ENCODE results near the gene LZTR1. TPM values are rescaled to one million over a fixed set of nuclear protein-coding genes. Genes with fewer than 3 reads are reported as not detected.

Gene LZTR1
- polyA plus RNA-seq, 4 donors: 22.7 to 38.0 (median 28.7) TPM

DNA sequence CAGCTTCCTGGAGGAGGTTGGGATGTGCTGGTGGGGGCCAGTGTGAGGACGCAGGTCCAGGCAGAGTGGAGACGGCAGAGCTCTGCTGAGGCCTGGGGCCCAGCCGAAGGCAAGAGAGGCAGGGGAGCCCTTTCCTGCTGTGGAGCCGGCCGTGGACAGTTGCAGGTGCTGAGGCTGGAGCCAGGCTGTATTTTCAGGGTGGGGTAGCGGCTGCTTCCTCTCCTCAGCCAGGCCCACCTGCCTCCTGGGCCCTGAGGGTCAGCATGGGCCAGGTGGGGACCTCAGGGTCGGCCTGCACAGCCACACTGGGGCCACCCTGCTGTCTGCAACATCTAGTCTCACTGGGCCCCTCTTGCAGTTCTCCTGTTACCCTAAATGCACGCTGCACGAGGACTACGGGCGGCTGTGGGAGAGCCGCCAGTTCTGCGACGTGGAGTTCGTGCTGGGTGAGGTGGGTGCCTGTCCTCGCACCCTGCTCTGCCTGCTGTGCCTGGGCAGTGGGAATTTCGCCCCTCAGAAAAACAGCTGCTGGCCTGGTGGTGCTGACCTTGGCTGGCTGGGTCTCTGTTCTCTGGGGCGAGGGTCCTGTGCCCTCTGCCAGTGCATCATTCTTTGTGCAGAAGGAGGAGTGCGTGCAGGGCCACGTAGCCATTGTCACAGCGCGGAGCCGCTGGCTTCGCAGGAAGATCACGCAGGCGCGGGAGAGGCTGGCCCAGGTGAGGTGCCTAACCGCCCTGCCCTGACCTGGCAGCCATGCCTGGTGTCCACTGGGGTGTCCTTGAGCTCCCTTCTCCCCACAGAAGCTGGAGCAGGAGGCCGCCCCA lies 11.4 kb downstream of the LZTR1 start:
- Histone ChIP-seq H3K27ac (ENCODE audit: low read depth in 1 of 3, low read length in 2 of 3) (no peak overlapping the region), H3K9me3 (ENCODE audit: control insufficient read depth in 2 of 2, insufficient read depth in 1 of 2, low read depth in 1 of 2, low read length in 1 of 2) (no peaks in the 10 kb centered on the region), H3K4me1 (ENCODE audit: control insufficient read depth in 3 of 3, insufficient read depth in 2 of 3, low read depth in 1 of 3, low read length in 2 of 3) (no peaks in the 10 kb centered on the region), H3K4me3 (ENCODE audit: low read depth in 1 of 3, low read length in 3 of 3) (no peak overlapping the region), H3K36me3 (ENCODE audit: control insufficient read depth in 3 of 3, insufficient read depth in 2 of 3, low read depth in 1 of 3, low read length in 3 of 3) (peaks cover 3 to 99% (median 4%) of the 10 kb centered on the region in 3 donors), H3K27me3 (ENCODE audit: control insufficient read depth in 3 of 3, insufficient read depth in 3 of 3, low read length in 3 of 3) (no peaks in the 10 kb centered on the region)
- 94 to 95% (median 95%) methylated on average over 29 of the region's 29 CpGs for WGBS, 3 donors
- FAIRE-seq (no peak), DNase-seq (no peak)

DNA sequence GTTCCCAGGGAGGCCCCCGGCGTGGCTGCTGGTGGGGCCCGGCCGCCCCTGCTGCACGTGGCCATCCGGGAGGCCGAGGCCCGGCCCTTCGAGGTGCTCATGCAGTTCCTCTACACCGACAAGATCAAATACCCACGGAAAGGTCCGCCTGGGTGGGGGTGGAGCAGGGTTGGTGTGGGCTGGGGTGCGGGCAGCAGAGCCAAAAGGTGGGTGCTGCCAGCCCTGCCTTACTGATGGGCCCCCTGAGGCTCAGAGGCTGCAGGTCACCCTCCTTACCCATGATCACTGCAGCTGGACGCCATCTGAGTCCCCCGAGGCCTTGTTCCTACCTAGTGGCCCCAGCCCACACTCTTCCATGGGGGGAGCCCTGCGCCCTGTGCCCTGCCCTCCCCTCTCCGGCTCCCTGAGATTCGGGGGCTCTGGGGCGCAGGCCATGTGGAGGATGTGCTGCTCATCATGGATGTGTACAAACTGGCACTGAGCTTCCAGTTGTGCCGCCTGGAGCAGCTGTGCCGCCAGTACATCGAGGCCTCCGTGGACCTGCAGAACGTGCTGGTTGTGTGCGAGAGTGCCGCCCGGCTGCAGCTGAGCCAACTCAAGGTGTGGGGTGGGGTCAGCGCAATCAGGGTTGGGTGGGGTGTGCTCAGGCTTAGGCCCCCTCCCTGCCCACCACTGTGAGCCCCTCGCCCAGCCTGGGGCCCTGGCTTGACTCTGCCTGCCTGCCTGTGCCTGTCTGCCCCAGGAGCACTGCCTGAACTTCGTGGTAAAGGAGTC lies 12.2 kb downstream of the LZTR1 start:
- DNase-seq (no peak), FAIRE-seq (no peak)
- peaks cover 3 to 99% (median 4%) of the 10 kb centered on the region in 3 donors for H3K36me3 ChIP-seq (ENCODE audit: control insufficient read depth in 3 of 3, insufficient read depth in 2 of 3, low read depth in 1 of 3, low read length in 3 of 3)
- WGBS, 3 donors: 92 to 94% (median 94%) methylated on average over 27 to 30 of the region's 30 CpGs
- no peak overlapping the region for H3K27ac ChIP-seq (ENCODE audit: low read depth in 1 of 3, low read length in 2 of 3)
- H3K4me3 ChIP-seq (ENCODE audit: low read depth in 1 of 3, low read length in 3 of 3): no peak overlapping the region
- no peaks in the 10 kb centered on the region for H3K9me3 ChIP-seq (ENCODE audit: control insufficient read depth in 2 of 2, insufficient read depth in 1 of 2, low read depth in 1 of 2, low read length in 1 of 2)
- H3K27me3 ChIP-seq (ENCODE audit: control insufficient read depth in 3 of 3, insufficient read depth in 3 of 3, low read length in 3 of 3): no peaks in the 10 kb centered on the region
- no peaks in the 10 kb centered on the region for H3K4me1 ChIP-seq (ENCODE audit: control insufficient read depth in 3 of 3, insufficient read depth in 2 of 3, low read depth in 1 of 3, low read length in 2 of 3)

DNA sequence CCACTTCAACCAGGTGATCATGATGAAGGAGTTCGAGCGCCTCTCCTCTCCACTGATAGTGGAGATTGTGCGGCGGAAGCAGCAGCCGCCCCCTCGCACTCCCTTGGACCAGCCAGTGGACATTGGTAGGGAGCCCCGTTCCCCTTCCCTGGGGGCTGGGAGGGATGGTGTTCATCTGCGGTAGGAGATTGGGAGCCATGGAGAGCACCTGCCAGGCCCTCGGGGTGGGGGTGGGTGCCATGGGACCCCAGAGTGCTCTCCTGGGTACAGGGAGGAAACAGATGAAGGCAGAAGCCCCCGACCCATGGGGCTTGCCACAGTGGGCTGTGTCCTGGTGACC lies 12.8 kb downstream of the LZTR1 start:
- Histone ChIP-seq H3K4me1 (ENCODE audit: control insufficient read depth in 3 of 3, insufficient read depth in 2 of 3, low read depth in 1 of 3, low read length in 2 of 3) (peaks cover 0 to 2% (median under 1%) of the 10 kb centered on the region in 3 donors), H3K27ac (ENCODE audit: low read depth in 1 of 3, low read length in 2 of 3) (no peak overlapping the region), H3K9me3 (ENCODE audit: control insufficient read depth in 2 of 2, insufficient read depth in 1 of 2, low read depth in 1 of 2, low read length in 1 of 2) (no peaks in the 10 kb centered on the region), H3K27me3 (ENCODE audit: control insufficient read depth in 3 of 3, insufficient read depth in 3 of 3, low read length in 3 of 3) (no peaks in the 10 kb centered on the region), H3K4me3 (ENCODE audit: low read depth in 1 of 3, low read length in 3 of 3) (no peak overlapping the region), H3K36me3 (ENCODE audit: control insufficient read depth in 3 of 3, insufficient read depth in 2 of 3, low read depth in 1 of 3, low read length in 3 of 3) (peaks cover 3 to 99% (median 4%) of the 10 kb centered on the region in 3 donors)
- no peak for DNase-seq
- no peak for FAIRE-seq
- WGBS, 3 donors: 94 to 99% (median 95%) methylated on average over 9 to 10 of the region's 10 CpGs

DNA sequence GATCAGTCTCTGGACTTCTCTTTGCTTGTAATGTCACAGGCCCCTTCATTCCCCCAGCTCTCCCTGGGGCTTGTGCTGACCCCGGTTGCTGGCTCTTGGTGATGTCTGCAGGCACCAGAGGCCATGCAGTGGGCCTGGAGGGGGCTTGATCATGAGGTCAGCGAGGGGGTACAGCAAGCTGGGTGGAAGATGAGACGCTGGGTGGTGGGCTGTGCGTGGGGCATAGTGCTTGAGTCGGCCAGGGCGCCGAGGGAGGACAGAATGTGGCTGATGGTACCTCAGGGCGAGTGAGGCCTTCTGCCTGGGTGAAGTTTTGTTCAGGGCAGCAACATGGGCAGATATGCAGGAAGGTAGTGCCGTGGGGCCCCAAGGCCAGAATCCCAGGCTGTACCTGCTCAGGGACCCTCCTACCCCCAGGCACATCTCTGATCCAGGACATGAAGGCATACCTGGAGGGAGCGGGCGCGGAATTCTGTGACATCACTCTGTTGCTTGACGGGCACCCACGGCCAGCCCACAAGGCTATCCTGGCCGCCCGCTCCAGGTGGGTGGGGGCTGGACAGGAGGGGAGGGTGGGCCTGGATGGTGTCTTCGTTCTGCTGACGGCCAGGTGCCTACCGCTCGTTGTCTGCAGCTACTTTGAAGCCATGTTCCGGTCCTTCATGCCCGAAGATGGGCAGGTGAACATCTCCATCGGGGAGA lies 13.4 kb downstream of the LZTR1 start:
- Histone ChIP-seq H3K4me1 (ENCODE audit: control insufficient read depth in 3 of 3, insufficient read depth in 2 of 3, low read depth in 1 of 3, low read length in 2 of 3) (peaks cover 3 to 8% (median 3%) of the 10 kb centered on the region in 3 donors), H3K27ac (ENCODE audit: low read depth in 1 of 3, low read length in 2 of 3) (no peak overlapping the region), H3K36me3 (ENCODE audit: control insufficient read depth in 3 of 3, insufficient read depth in 2 of 3, low read depth in 1 of 3, low read length in 3 of 3) (peaks cover 3 to 99% (median 4%) of the 10 kb centered on the region in 3 donors), H3K27me3 (ENCODE audit: control insufficient read depth in 3 of 3, insufficient read depth in 3 of 3, low read length in 3 of 3) (no peaks in the 10 kb centered on the region), H3K9me3 (ENCODE audit: control insufficient read depth in 2 of 2, insufficient read depth in 1 of 2, low read depth in 1 of 2, low read length in 1 of 2) (no peaks in the 10 kb centered on the region), H3K4me3 (ENCODE audit: low read depth in 1 of 3, low read length in 3 of 3) (no peak overlapping the region)
- 93 to 96% (median 94%) methylated on average over 20 to 23 of the region's 23 CpGs for WGBS, 3 donors
- DNase-seq (no peak), FAIRE-seq (no peak)

DNA sequence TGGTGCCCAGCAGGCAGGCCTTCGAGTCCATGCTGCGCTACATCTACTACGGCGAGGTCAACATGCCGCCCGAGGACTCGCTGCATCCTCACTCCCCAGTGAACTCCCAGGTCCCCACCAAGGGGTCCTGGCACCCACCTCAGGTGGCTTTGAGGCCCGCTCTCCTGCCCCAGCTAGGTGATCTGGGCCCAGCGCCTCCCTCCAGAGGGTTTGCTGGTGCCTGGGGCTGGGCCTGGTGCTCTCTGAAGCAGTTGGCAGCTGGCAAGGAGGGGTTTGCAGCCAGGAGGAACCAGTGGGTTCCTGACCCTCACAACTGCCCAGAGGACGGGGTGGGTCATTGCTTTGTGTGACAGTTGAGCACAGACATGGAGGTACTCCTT lies 13.9 kb downstream of the LZTR1 start:
- no peaks in the 10 kb centered on the region for H3K9me3 ChIP-seq (ENCODE audit: control insufficient read depth in 2 of 2, insufficient read depth in 1 of 2, low read depth in 1 of 2, low read length in 1 of 2)
- WGBS, 3 donors: 94 to 97% (median 95%) methylated on average over 9 to 10 of the region's 10 CpGs
- peaks cover 4 to 13% (median 5%) of the 10 kb centered on the region in 3 donors for H3K4me1 ChIP-seq (ENCODE audit: control insufficient read depth in 3 of 3, insufficient read depth in 2 of 3, low read depth in 1 of 3, low read length in 2 of 3)
- H3K4me3 ChIP-seq (ENCODE audit: low read depth in 1 of 3, low read length in 3 of 3): no peak overlapping the region
- H3K27me3 ChIP-seq (ENCODE audit: control insufficient read depth in 3 of 3, insufficient read depth in 3 of 3, low read length in 3 of 3): no peaks in the 10 kb centered on the region
- DNase-seq: no peak
- no peak overlapping the region for H3K27ac ChIP-seq (ENCODE audit: low read depth in 1 of 3, low read length in 2 of 3)
- peaks cover 3 to 95% (median 4%) of the 10 kb centered on the region in 3 donors for H3K36me3 ChIP-seq (ENCODE audit: control insufficient read depth in 3 of 3, insufficient read depth in 2 of 3, low read depth in 1 of 3, low read length in 3 of 3)
- no peak for FAIRE-seq

DNA sequence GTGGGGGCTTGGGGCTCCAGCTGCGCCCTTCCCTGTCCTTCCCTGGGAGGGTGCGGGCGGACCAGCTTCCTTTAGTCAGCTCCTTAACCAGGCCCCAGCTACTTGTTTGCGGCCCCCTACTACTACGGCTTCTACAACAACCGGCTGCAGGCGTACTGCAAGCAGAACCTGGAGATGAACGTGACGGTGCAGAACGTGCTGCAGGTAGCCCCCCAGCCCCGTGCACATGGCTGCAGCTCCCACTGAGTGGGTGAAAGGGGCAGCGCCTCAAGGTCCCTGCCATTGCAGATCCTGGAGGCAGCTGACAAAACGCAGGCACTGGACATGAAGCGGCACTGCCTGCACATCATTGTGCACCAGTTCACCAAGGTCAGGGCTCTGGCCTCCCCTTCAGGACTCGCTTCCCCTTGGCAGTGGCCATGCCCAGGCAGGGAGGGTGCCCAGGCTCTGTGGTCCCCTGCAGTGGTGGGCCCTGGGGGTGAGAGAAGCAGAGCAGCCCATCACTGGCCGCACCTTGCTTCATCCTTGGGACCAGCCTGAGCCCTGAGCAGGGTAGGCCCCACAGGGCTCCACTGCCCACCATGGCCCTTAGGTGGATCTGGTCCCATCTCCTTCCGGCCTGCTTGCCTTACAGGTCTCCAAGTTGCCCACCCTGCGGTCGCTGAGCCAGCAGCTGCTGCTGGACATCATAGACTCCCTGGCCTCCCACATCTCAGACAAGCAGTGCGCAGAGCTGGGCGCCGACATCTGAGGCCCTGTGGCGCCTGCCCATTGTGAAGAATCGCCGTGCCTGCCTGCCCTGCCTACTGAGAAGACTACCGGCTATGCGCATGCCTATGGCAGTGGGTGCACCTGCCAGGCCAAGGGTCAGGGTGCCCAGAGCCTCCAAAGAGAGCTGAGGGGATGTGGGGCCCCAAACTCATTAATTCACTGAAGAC lies 14.8 kb downstream of the LZTR1 start:
- Histone ChIP-seq H3K9me3 (ENCODE audit: control insufficient read depth in 2 of 2, insufficient read depth in 1 of 2, low read depth in 1 of 2, low read length in 1 of 2) (no peaks in the 10 kb centered on the region), H3K36me3 (ENCODE audit: control insufficient read depth in 3 of 3, insufficient read depth in 2 of 3, low read depth in 1 of 3, low read length in 3 of 3) (peaks cover 3 to 87% (median 4%) of the 10 kb centered on the region in 3 donors), H3K4me3 (ENCODE audit: low read depth in 1 of 3, low read length in 3 of 3) (no peak overlapping the region), H3K4me1 (ENCODE audit: control insufficient read depth in 3 of 3, insufficient read depth in 2 of 3, low read depth in 1 of 3, low read length in 2 of 3) (peaks cover 4 to 14% (median 5%) of the 10 kb centered on the region in 3 donors), H3K27me3 (ENCODE audit: control insufficient read depth in 3 of 3, insufficient read depth in 3 of 3, low read length in 3 of 3) (no peaks in the 10 kb centered on the region), H3K27ac (ENCODE audit: low read depth in 1 of 3, low read length in 2 of 3) (no peak overlapping the region)
- WGBS, 3 donors: 88 to 92% (median 90%) methylated on average over 26 to 27 of the region's 27 CpGs
- FAIRE-seq: no peak
- DNase-seq: no peak

DNA sequence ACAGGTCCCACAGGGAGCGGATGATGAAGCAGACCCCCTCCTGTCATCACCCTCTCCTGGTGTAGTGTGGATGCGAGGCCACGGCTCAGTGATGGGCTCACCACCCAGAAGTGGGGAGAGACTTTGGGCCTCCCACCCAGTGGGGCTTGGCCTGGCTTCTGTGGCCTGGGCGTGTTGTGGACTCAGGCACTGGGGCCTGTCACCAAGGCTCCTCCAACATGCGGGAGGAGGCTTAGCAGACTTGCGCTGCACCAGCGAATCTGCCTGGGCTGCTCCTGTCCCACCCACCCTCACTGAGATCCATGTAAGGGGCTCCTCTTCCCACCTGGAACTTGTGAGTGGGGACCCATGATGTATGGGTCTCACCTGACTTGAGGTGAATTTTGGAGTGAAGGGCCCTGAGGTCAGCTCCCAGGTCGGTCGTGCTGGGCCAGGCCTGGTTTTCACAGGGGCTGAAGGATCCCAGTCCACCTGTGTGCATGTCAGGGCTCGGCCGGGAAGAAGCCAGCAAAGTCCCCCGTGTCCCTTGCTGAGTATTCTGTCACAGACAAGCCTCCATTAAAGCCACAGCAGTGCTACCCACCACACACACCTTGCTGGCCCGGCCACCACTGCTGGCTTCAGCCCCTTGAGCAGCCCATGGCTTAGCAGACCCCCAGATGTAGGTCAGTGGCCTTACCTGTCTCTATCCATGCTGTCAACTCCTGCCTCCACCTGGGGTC lies 15.6 kb downstream of the LZTR1 start:
- H3K9me3 ChIP-seq (ENCODE audit: control insufficient read depth in 2 of 2, insufficient read depth in 1 of 2, low read depth in 1 of 2, low read length in 1 of 2): no peaks in the 10 kb centered on the region
- H3K36me3 ChIP-seq (ENCODE audit: control insufficient read depth in 3 of 3, insufficient read depth in 2 of 3, low read depth in 1 of 3, low read length in 3 of 3): peaks cover 0 to 78% (median 3%) of the 10 kb centered on the region in 3 donors
- no peak for FAIRE-seq
- no peak for DNase-seq
- no peaks in the 10 kb centered on the region for H3K27me3 ChIP-seq (ENCODE audit: control insufficient read depth in 3 of 3, insufficient read depth in 3 of 3, low read length in 3 of 3)
- H3K4me1 ChIP-seq (ENCODE audit: control insufficient read depth in 3 of 3, insufficient read depth in 2 of 3, low read depth in 1 of 3, low read length in 2 of 3): peaks cover 4 to 14% (median 5%) of the 10 kb centered on the region in 3 donors
- WGBS, 3 donors: 81 to 85% (median 82%) methylated on average over 12 to 13 of the region's 13 CpGs
- H3K27ac ChIP-seq (ENCODE audit: low read depth in 1 of 3, low read length in 2 of 3): no peak overlapping the region
- H3K4me3 ChIP-seq (ENCODE audit: low read depth in 1 of 3, low read length in 3 of 3): no peak overlapping the region
